Fibroblast of lung (primary cell): ENCODE data around the gene COASY. TPM values are rescaled to one million over a fixed set of nuclear protein-coding genes. Genes with fewer than 3 reads are reported as not detected.
"Not testable (repeated sequence)": the region's sequence is repeated elsewhere in the genome, so short reads cannot be mapped to it uniquely, and the experiment has no call there.

Source experiments
- DNase-seq, 2 donors: peaks; one replicate each; pipeline versions ENCODE4 v3.0.0 to v3.0.0-alpha.2; 2010; ENCODE audit warnings: low read depth in 2 of 2
- H2AFZ ChIP-seq: 2 replicates; pipeline ENCODE4 v1.5.1; 2012; ENCODE audit warnings: low read length, control low read depth, inconsistent platforms
- H3K27ac ChIP-seq: 2 replicates; pipeline ENCODE4 v1.5.1; 2011; ENCODE audit warnings: low read length, control low read depth; ENCODE audit not compliant: insufficient read depth
- H3K27me3 ChIP-seq: 2 replicates; pipeline ENCODE4 v1.5.1; 2011; ENCODE audit warnings: mild to moderate bottlenecking, low read length; ENCODE audit not compliant: control insufficient read depth, insufficient read depth
- H3K36me3 ChIP-seq: 2 replicates; pipeline ENCODE4 v1.5.1; 2011; ENCODE audit warnings: low read length; ENCODE audit not compliant: control insufficient read depth, insufficient read depth
- H3K4me1 ChIP-seq: 2 replicates; pipeline ENCODE4 v1.5.1; 2011; ENCODE audit warnings: low read length; ENCODE audit not compliant: control insufficient read depth, insufficient read depth; ENCODE audit errors: extremely low read depth
- H3K4me2 ChIP-seq: 2 replicates; pipeline ENCODE4 v1.5.1; 2011; ENCODE audit warnings: low read length, control low read depth; ENCODE audit not compliant: insufficient read depth; ENCODE audit errors: extremely low read depth
- H3K4me3 ChIP-seq, 4 experiments: fragments of 200-600 bp in 1 of 4; sonication (generic) in 1 of 4; replicated peaks in 1 of 4; 2 replicates each; pipeline ENCODE4 v1.5.1; 2011 to 2016; ENCODE audit warnings: low read length in 4 of 4, low read depth in 3 of 4, mild to moderate bottlenecking in 3 of 4, control low read depth in 2 of 4, inconsistent platforms in 1 of 4, mixed read lengths in 1 of 4; ENCODE audit not compliant: insufficient read depth in 1 of 4; ENCODE audit errors: control extremely low read depth in 1 of 4
- H3K79me2 ChIP-seq: 2 replicates; pipeline ENCODE4 v1.5.1; 2012; ENCODE audit warnings: mild to moderate bottlenecking, low read length, inconsistent platforms; ENCODE audit not compliant: control insufficient read depth, insufficient read depth
- H3K9ac ChIP-seq: 2 replicates; pipeline ENCODE4 v1.5.1; 2011; ENCODE audit warnings: mild to moderate bottlenecking, low read length, control low read depth; ENCODE audit not compliant: insufficient read depth
- H3K9me3 ChIP-seq: 2 replicates; pipeline ENCODE4 v1.5.1; 2012; ENCODE audit warnings: low read depth, low read length; ENCODE audit not compliant: control insufficient read depth, insufficient read depth
- H4K20me1 ChIP-seq: 2 replicates; pipeline ENCODE4 v1.5.1; 2011; ENCODE audit warnings: low read length; ENCODE audit not compliant: control insufficient read depth, insufficient read depth; ENCODE audit errors: extremely low read depth
- EZH2 ChIP-seq: IDR thresholded peaks from 2 replicates; pipeline ENCODE4 v1.5.1; 2012; ENCODE audit warnings: low read length, control low read depth, mild to moderate bottlenecking; ENCODE audit errors: missing control alignments
- polyA plus RNA-seq, 2 donors: library from polyadenylated mRNA; depleted of rRNA in 1 of 2; stranded (reverse) in 1 of 2; unstranded in 1 of 2; fragments of >200 nt; gene quantifications; 2 replicates each; pipeline ENCODE4 v1.2.1, GENCODE V29; 2011 to 2012; ENCODE audit warnings: missing spikeins in 1 of 2
- total RNA-seq: library from RNA; depleted of rRNA; stranded (reverse); fragments of >200 nt; gene quantifications from 2 replicates; pipeline ENCODE4 v1.2.1, GENCODE V29; 2014
- TF ChIP-seq, protein P1 (sequence below), 2 donors: IDR thresholded peaks in 1 of 2; conservative IDR thresholded peaks in 1 of 2; 1 replicate in 1 of 2; 2 replicates in 1 of 2; pipeline ENCODE4 v1.5.1; 2011 to 2012; ENCODE audit warnings: low read length in 2 of 2, control low read depth in 1 of 2, inconsistent platforms in 1 of 2, low read depth in 1 of 2, mild to moderate bottlenecking in 1 of 2

Gene COASY
- total and polyA plus RNA-seq, 2 donors (not counting 1 experiment from before 2014, with no cell fraction given) = 16.5 to 20.3 TPM

DNA sequence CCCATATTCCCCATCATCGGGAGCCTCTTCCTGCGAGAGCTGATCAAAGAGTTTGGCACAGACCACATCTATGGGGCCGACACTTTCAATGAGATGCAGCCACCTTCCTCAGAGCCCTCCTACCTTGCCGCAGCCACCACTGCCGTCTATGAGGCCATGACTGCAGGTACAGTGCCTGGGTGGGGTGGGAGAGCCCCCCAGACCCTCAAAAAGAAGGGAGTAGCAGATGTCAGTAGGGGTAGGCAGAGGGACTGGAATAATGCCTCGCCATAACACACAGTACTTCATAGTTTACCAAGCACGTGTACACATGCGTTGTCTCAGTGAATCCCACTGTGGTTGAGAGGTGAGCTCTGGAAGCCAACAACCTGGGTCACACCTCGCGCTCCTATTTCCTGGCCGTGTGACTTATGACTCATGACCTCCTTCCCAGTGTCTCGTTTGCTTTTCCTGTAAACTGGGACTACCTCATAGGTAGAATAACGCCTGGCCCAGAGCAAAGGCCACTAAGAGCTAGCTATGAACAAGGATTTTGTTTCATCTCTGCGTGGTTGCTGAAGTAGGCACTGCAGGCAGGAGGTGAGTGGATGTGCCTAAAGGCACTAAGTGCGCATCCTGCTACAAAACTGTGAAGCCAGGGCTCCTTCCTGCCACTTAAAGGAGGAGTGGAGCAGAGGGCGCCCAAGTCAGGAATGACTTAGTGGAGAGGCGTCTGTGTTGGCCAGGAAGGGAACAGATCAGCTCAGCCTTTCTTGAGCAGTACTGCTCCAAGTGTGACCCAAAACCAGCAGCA is 20.7 kb upstream of the COASY start:
- H3K27ac ChIP-seq = no peak overlapping the region
- no peak overlapping the region for H2AFZ ChIP-seq
- H3K4me2 ChIP-seq = no peak overlapping the region
- H4K20me1 ChIP-seq = no peaks in the 10 kb centered on the region
- H3K27me3 ChIP-seq = no peaks in the 10 kb centered on the region
- peaks cover 24% of the 10 kb centered on the region for H3K36me3 ChIP-seq
- no peaks in the 10 kb centered on the region for H3K9me3 ChIP-seq
- H3K4me1 ChIP-seq = peaks cover 9% of the 10 kb centered on the region
- no peak for DNase-seq
- no peak overlapping the region for H3K4me3 ChIP-seq
- H3K79me2 ChIP-seq = peaks cover 9% of the 10 kb centered on the region
- H3K9ac ChIP-seq = no peak overlapping the region
- no peak for TF ChIP-seq EZH2
- TF ChIP-seq, protein P1, sequence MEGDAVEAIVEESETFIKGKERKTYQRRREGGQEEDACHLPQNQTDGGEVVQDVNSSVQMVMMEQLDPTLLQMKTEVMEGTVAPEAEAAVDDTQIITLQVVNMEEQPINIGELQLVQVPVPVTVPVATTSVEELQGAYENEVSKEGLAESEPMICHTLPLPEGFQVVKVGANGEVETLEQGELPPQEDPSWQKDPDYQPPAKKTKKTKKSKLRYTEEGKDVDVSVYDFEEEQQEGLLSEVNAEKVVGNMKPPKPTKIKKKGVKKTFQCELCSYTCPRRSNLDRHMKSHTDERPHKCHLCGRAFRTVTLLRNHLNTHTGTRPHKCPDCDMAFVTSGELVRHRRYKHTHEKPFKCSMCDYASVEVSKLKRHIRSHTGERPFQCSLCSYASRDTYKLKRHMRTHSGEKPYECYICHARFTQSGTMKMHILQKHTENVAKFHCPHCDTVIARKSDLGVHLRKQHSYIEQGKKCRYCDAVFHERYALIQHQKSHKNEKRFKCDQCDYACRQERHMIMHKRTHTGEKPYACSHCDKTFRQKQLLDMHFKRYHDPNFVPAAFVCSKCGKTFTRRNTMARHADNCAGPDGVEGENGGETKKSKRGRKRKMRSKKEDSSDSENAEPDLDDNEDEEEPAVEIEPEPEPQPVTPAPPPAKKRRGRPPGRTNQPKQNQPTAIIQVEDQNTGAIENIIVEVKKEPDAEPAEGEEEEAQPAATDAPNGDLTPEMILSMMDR (conservative IDR thresholded peaks at IDR 0.05 in 1 of 2, IDR thresholded peaks at IDR 0.05 in 1 of 2; ENCODE audit: low read depth in 1 of 2, low read length in 2 of 2) = no peak

- no peaks in the 10 kb centered on the region for H3K9me3 ChIP-seq
- DNase-seq = no peak
- no peaks in the 10 kb centered on the region for H3K79me2 ChIP-seq
- no peaks in the 10 kb centered on the region for H4K20me1 ChIP-seq
- no peaks in the 10 kb centered on the region for H3K27me3 ChIP-seq
- no peak overlapping the region for H3K4me3 ChIP-seq
- no peak overlapping the region for H3K4me2 ChIP-seq
- no peaks in the 10 kb centered on the region for H3K4me1 ChIP-seq
- no peak for TF ChIP-seq EZH2
- TF ChIP-seq, protein P1 (conservative IDR thresholded peaks at IDR 0.05 in 1 of 2, IDR thresholded peaks at IDR 0.05 in 1 of 2; ENCODE audit: low read depth in 1 of 2, low read length in 2 of 2) = no peak
- H3K36me3 ChIP-seq = peaks cover 20% of the 10 kb centered on the region
- H3K9ac ChIP-seq = no peak overlapping the region
- no peak overlapping the region for H2AFZ ChIP-seq
- no peak overlapping the region for H3K27ac ChIP-seq
Measured at GRCh38 chr17:42543190-42544079, 18.5 kb upstream of the COASY start.

DNA sequence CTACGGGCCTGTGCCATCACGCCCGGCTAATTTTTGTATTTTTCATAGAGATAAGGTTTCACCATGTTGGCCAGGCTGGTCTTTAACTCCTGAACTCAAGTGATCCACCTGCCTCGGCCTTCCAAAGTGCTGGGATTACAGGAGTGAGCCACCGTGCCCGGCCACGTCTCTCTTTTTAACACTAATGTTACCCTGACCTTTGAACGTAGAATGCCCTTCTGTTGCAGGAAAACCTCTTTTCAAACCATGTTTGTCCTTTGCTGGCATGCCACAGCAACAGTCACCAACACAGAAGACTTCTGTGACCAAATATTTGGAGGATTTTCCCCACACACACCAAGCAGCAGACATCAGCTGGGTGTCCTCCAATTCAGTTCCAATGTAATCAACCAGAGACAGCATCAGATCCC is 17.1 kb upstream of the COASY start:
- Histone ChIP-seq H3K27ac (no peak overlapping the region), H3K9ac (no peak overlapping the region), H3K9me3 (no peaks in the 10 kb centered on the region), H4K20me1 (no peaks in the 10 kb centered on the region), H3K36me3 (peaks cover 13% of the 10 kb centered on the region), H3K4me3 (no peak overlapping the region), H3K4me2 (no peak overlapping the region), H3K4me1 (no peaks in the 10 kb centered on the region), H2AFZ (no peak overlapping the region), H3K27me3 (no peaks in the 10 kb centered on the region), H3K79me2 (no peaks in the 10 kb centered on the region)
- DNase-seq = no peak
- no peak for TF ChIP-seq EZH2
- TF ChIP-seq, protein P1 (conservative IDR thresholded peaks at IDR 0.05 in 1 of 2, IDR thresholded peaks at IDR 0.05 in 1 of 2; ENCODE audit: low read depth in 1 of 2, low read length in 2 of 2) = no peak

GRCh38 chr17:42545755-42546505 is 16.0 kb upstream of the COASY start:
- H3K4me3 ChIP-seq, H3K9ac ChIP-seq, H3K27me3 ChIP-seq, DNase-seq, H2AFZ ChIP-seq, H3K27ac ChIP-seq, H3K4me1 ChIP-seq, H3K79me2 ChIP-seq, H3K9me3 ChIP-seq, H3K4me2 ChIP-seq, H4K20me1 ChIP-seq: not testable (repeated sequence)
- H3K36me3 ChIP-seq = peaks cover 12% of the 10 kb centered on the region
